Thoracic aorta (tissue), 2 donors: ENCODE data around the gene CTNNAL1. TPM values are rescaled to one million over a fixed set of nuclear protein-coding genes. Genes with fewer than 3 reads are reported as not detected.

Source experiments
- ATAC-seq: fragments of 150-250 bp; one replicate; pipeline ENCODE4 v1.8.0; 2017; ENCODE audit warnings: low read depth; ENCODE audit not compliant: insufficient number of reproducible peaks, low FRiP score
- DNase-seq: peaks from one replicate; pipeline ENCODE4 v3.0.0-alpha.2; 2020; ENCODE audit warnings: low spot score
- H3K27ac ChIP-seq, 2 donors: fragments of 200-600 bp; sonication (generic); 1 replicate in 1 of 2; 2 replicates in 1 of 2; pipeline ENCODE4 v1.5.1; 2016; ENCODE audit warnings: mild to moderate bottlenecking in 2 of 2, moderate library complexity in 2 of 2
- H3K27me3 ChIP-seq: fragments of 200-600 bp; sonication (generic); replicated peaks from 2 replicates; pipeline ENCODE4 v1.6.0; 2016; ENCODE audit warnings: mild to moderate bottlenecking; ENCODE audit not compliant: insufficient read depth
- H3K36me3 ChIP-seq: fragments of 200-600 bp; sonication (generic); one replicate; pipeline ENCODE4 v1.5.1; 2016
- H3K4me1 ChIP-seq, 2 donors: fragments of 200-600 bp; sonication (generic); 1 replicate in 1 of 2; 2 replicates in 1 of 2; pipeline versions ENCODE4 v1.5.1 to v1.6.0; 2016; ENCODE audit warnings: low read depth in 2 of 2, mild to moderate bottlenecking in 1 of 2; ENCODE audit not compliant: control insufficient read depth in 1 of 2
- H3K4me3 ChIP-seq: fragments of 200-600 bp; sonication (generic); 2 replicates; pipeline ENCODE4 v1.5.1; 2016; ENCODE audit warnings: mild to moderate bottlenecking
- H3K9me3 ChIP-seq: fragments of 200-600 bp; sonication (generic); 2 replicates; pipeline ENCODE4 v1.5.1; 2016
- total RNA-seq, 2 donors: library from RNA; depleted of rRNA; stranded (reverse); fragments of >200 nt; gene quantifications; one replicate each; pipeline versions ENCODE4 v1.1.0 to v1.2.3, GENCODE V29; 2016
- TF ChIP-seq, protein P1 (sequence below): fragments of 200-600 bp; sonication (generic); IDR thresholded peaks from one replicate; pipeline ENCODE4 v1.5.1; 2019; ENCODE audit warnings: antibody characterized with exemption

The CTNNAL1 gene
- total RNA-seq, 2 donors from 2014 or later, result 41.8 to 45.0 TPM

DNA sequence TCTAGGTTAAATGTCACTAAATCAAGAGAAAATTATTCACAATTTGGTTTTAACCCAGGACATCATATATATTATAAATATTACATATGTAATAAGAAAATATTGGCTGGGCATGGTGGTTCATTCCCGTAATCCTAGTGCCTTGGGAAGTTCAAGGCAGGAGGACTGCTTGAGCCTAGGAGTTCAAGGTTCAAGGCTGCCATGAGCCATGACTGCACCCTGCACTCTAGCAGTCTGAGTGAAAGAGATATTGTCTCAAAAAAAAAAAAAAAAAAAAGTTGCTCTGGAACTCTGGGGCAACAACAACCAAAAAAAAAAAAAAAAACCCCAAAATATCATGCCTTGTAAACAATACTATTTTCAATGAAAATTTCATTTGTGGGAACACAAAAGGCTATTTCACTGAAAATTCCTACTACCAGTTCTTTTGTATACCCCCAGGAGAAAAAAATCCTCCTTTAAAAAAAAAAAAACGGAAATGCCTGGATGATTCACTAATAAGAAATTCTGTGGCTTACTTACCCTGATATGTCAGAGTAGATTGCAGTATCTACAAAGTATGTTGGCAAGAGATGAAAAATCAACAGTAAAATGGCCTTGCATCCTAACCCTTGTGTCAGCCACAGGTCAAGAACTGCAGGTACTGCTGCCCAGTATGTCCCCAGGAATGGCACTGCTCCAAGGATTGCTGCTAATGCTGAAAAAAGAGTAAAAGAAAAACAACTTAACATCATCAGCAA, 22.6 kb upstream of the CTNNAL1 start:
- no peaks in the 10 kb centered on the region for H3K27me3 ChIP-seq
- ATAC-seq (no peak), DNase-seq (no peak)
- H3K9me3 ChIP-seq, result no peaks in the 10 kb centered on the region
- H3K27ac ChIP-seq, result peak overlapping the region; percentile 32 to 35
- TF ChIP-seq, protein P1, sequence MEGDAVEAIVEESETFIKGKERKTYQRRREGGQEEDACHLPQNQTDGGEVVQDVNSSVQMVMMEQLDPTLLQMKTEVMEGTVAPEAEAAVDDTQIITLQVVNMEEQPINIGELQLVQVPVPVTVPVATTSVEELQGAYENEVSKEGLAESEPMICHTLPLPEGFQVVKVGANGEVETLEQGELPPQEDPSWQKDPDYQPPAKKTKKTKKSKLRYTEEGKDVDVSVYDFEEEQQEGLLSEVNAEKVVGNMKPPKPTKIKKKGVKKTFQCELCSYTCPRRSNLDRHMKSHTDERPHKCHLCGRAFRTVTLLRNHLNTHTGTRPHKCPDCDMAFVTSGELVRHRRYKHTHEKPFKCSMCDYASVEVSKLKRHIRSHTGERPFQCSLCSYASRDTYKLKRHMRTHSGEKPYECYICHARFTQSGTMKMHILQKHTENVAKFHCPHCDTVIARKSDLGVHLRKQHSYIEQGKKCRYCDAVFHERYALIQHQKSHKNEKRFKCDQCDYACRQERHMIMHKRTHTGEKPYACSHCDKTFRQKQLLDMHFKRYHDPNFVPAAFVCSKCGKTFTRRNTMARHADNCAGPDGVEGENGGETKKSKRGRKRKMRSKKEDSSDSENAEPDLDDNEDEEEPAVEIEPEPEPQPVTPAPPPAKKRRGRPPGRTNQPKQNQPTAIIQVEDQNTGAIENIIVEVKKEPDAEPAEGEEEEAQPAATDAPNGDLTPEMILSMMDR, result no peak
- H3K4me3 ChIP-seq, result no peak overlapping the region
- H3K36me3 ChIP-seq, result peaks cover 4% of the 10 kb centered on the region
- peaks cover 0 to 22% of the 10 kb centered on the region in 2 donors for H3K4me1 ChIP-seq

DNA sequence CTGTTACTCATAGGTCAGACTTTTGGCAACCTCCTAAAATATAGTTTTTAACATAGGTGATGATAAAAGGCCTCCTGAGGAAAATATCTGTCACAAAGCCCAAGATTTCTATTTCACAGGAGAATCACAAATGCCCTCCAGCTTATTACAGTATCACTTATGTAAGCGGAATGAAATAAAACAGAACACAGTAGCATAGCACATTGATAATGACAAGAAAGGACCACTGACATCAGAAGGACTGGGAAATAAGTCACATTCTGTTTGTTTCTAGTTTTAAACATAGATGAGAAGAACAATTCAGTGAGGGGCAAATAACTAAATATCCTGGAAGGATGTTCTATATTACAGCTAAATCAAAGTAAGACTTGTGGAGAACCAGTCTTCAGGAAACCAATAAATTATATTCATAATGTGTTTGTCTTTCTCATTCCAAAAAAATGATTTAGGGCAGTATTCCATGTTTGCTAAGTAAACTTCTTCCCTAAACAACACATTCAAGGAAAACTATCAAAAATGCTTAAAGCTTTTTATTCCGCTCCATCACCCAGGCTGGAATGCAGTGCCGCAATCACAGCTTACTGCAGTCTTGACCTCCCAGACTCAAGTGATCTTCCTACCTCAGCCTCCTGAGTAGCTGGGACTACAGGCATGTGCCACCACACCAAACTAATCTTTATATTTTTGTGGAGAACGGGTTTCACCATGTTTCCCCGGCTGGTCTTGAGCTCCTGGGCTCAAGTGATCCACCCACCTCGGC, 20.8 kb upstream of the CTNNAL1 start:
- Histone ChIP-seq H3K4me3 (no peak overlapping the region), H3K27me3 (no peaks in the 10 kb centered on the region), H3K27ac (peak overlapping the region in 1 of 2 donors; percentile 20), H3K9me3 (no peaks in the 10 kb centered on the region), H3K4me1 (peaks cover 0 to 22% of the 10 kb centered on the region in 2 donors), H3K36me3 (peaks cover 4% of the 10 kb centered on the region)
- TF ChIP-seq, protein P1, result no peak
- DNase-seq (no peak), ATAC-seq (no peak)

- Histone ChIP-seq H3K4me3 (no peak overlapping the region), H3K9me3 (no peaks in the 10 kb centered on the region), H3K36me3 (peaks cover 4% of the 10 kb centered on the region), H3K27ac (no peak overlapping the region), H3K4me1 (peaks cover 7 to 30% of the 10 kb centered on the region in 2 donors), H3K27me3 (no peaks in the 10 kb centered on the region)
- TF ChIP-seq, protein P1, result no peak
- no peak for ATAC-seq
- DNase-seq, result no peak
Measured at GRCh38 chr9:109031241-109031640, 17.9 kb upstream of the CTNNAL1 start.

DNA sequence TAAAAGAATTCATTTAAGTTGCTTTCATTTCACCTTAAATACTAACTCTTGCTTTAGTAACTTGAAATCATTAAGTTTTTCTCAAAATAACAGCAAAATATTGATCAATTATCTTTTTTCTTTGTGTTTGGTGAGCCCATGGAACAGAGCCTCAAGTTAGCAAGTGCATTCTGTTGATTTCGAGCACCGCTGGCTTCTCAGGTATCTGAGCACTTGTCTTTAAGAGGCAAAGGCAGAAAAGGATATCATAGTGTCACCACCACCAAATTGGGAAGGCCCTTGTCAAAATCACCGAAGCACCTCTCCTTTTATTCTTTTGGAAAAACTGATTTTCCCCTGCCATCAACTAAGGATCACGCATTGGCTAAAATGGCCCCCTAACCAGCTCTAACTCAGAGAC, 17.1 kb upstream of the CTNNAL1 start:
- Histone ChIP-seq H3K4me3 (no peak overlapping the region), H3K36me3 (peaks cover 4% of the 10 kb centered on the region), H3K27me3 (no peaks in the 10 kb centered on the region), H3K27ac (no peak overlapping the region), H3K4me1 (peaks cover 7 to 30% of the 10 kb centered on the region in 2 donors), H3K9me3 (no peaks in the 10 kb centered on the region)
- TF ChIP-seq, protein P1, result no peak
- ATAC-seq (no peak), DNase-seq (no peak)

GRCh38 chr9:109028457-109028856, 15.2 kb upstream of the CTNNAL1 start:
- no peaks in the 10 kb centered on the region for H3K9me3 ChIP-seq
- H3K27ac ChIP-seq, result no peak overlapping the region
- H3K4me3 ChIP-seq, result no peak overlapping the region
- no peaks in the 10 kb centered on the region for H3K27me3 ChIP-seq
- H3K4me1 ChIP-seq, result peaks cover 7 to 27% of the 10 kb centered on the region in 2 donors
- H3K36me3 ChIP-seq, result peaks cover 4% of the 10 kb centered on the region
- ATAC-seq (no peak), DNase-seq (no peak)
- TF ChIP-seq, protein P1, result no peak
